SK-N-SH (cell line): ENCODE data around the gene KLHL12. TPM values are rescaled to one million over a fixed set of nuclear protein-coding genes. Genes with fewer than 3 reads are reported as not detected.

ENCODE experiments used
- CTCF ChIA-PET: fragments of 300-600, 350-600 bp; formaldehyde crosslinking; extraction: SDS; loops from one replicate; lab custom pipeline; 2021; lab: Yijun Ruan, JAX
- POLR2A ChIA-PET: fragments of 350-600 bp; sonication (Branson Sonifier 250); formaldehyde crosslinking; extraction: SDS; loops from one replicate; lab custom pipeline; 2020; ENCODE audit warnings: antibody characterized with exemption, inconsistent platforms; lab: Yijun Ruan, JAX
- DNase-seq: peaks from one replicate; pipeline ENCODE4 v3.0.0; 2012
- H2AFZ ChIP-seq: fragments of 200-600 bp; sonication (generic); 2 replicates; pipeline ENCODE4 v1.8.1; 2016; ENCODE audit warnings: antibody characterized with exemption, mild to moderate bottlenecking, low read depth
- H3F3A ChIP-seq: fragments of 200-600 bp; sonication (generic); replicated peaks from 2 replicates; pipeline ENCODE3; 2016; ENCODE audit warnings: antibody characterized with exemption, mild to moderate bottlenecking; ENCODE audit not compliant: insufficient read depth
- H3K27ac ChIP-seq, 2 experiments: fragments of 200-500 bp in 1 of 2; fragments of 200-600 bp in 1 of 2; sonication (Bioruptor generic) in 1 of 2; sonication (generic), shearing (Covaris generic) in 1 of 2; 2 replicates each; pipeline versions ENCODE4 v1.5.1 to v1.6.1; 2014 to 2016; ENCODE audit warnings: low read depth in 2 of 2, inconsistent platforms in 1 of 2, low read length in 1 of 2, mild to moderate bottlenecking in 1 of 2, mixed read lengths in 1 of 2
- H3K27me3 ChIP-seq: fragments of 200-600 bp; sonication (generic), shearing (Covaris generic); 2 replicates; pipeline ENCODE4 v1.6.1; 2016; ENCODE audit warnings: mixed run types; ENCODE audit not compliant: insufficient read depth
- H3K36me3 ChIP-seq, 2 experiments: fragments of 200-500 bp in 1 of 2; fragments of 200-600 bp in 1 of 2; sonication (Bioruptor generic) in 1 of 2; sonication (generic) in 1 of 2; replicated peaks in 1 of 2; 2 replicates each; pipeline versions ENCODE3 to v1.5.1; 2014 to 2016; ENCODE audit warnings: low read length in 1 of 2, mild to moderate bottlenecking in 1 of 2; ENCODE audit not compliant: insufficient read depth in 2 of 2, control insufficient read depth in 1 of 2
- H3K4me1 ChIP-seq, 2 experiments: fragments of 200-500 bp in 1 of 2; fragments of 200-600 bp in 1 of 2; sonication (Bioruptor generic) in 1 of 2; sonication (generic), shearing (Covaris generic) in 1 of 2; 2 replicates each; pipeline versions ENCODE4 v1.5.1 to v1.6.1; 2014 to 2016; ENCODE audit warnings: low read depth in 1 of 2, low read length in 1 of 2, mixed run types in 1 of 2; ENCODE audit not compliant: insufficient read depth in 2 of 2, control insufficient read depth in 1 of 2
- H3K4me2 ChIP-seq: fragments of 200-600 bp; sonication (generic), shearing (Covaris generic); 2 replicates; pipeline ENCODE4 v1.6.1; 2017; ENCODE audit warnings: mixed run types
- H3K4me3 ChIP-seq, 2 experiments: fragments of 200-500 bp in 1 of 2; fragments of 200-600 bp in 1 of 2; sonication (Bioruptor generic) in 1 of 2; sonication (generic), shearing (Covaris generic) in 1 of 2; 2 replicates each; pipeline versions ENCODE4 v1.5.1 to v1.8.1; 2014 to 2016; ENCODE audit warnings: low read depth in 2 of 2, inconsistent platforms in 1 of 2, low read length in 1 of 2, mild to moderate bottlenecking in 1 of 2, mixed read lengths in 1 of 2, moderate library complexity in 1 of 2
- H3K79me2 ChIP-seq: fragments of 200-600 bp; sonication (generic); 2 replicates; pipeline ENCODE4 v1.8.1; 2017; ENCODE audit warnings: mild to moderate bottlenecking; ENCODE audit not compliant: insufficient read depth
- H3K9ac ChIP-seq: fragments of 200-600 bp; sonication (generic); 2 replicates; pipeline ENCODE4 v1.6.1; 2017; ENCODE audit warnings: mixed run types
- H3K9me2 ChIP-seq: fragments of 200-600 bp; sonication (generic); 2 replicates; pipeline ENCODE4 v1.6.1; 2017; ENCODE audit warnings: mixed run types
- H3K9me3 ChIP-seq: fragments of 200-600 bp; sonication (generic); 2 replicates; pipeline ENCODE4 v1.6.1; 2017; ENCODE audit warnings: mixed run types, mild to moderate bottlenecking, moderate library complexity
- H4K20me1 ChIP-seq: fragments of 200-600 bp; sonication (generic); 2 replicates; pipeline ENCODE4 v1.6.1; 2017; ENCODE audit warnings: mild to moderate bottlenecking, mixed run types; ENCODE audit not compliant: insufficient read depth
- CTCF ChIP-seq: fragments of 200-600 bp; sonication (generic); IDR thresholded peaks from 2 replicates; pipeline ENCODE4 v1.6.1; 2017; ENCODE audit warnings: antibody characterized with exemption, mild to moderate bottlenecking, moderate library complexity
- FOSL2 ChIP-seq: IDR thresholded peaks from 2 replicates; pipeline ENCODE4 v1.4.0; 2012; ENCODE audit warnings: low read depth, mild to moderate bottlenecking, moderate library complexity, borderline replicate concordance
- GATA2 ChIP-seq: sonication (generic); formaldehyde crosslinking; IDR thresholded peaks from 2 replicates; pipeline ENCODE4 v1.5.0; 2020; ENCODE audit warnings: mild to moderate bottlenecking, missing genetic modification reagents
- PBX3 ChIP-seq: IDR thresholded peaks from 2 replicates; pipeline ENCODE4; 2012
- RAD21 ChIP-seq: IDR thresholded peaks from 2 replicates; pipeline ENCODE4 v1.6.1; 2012; ENCODE audit warnings: mild to moderate bottlenecking, low read length
- RCOR1 ChIP-seq: fragments of 150-350 bp; IDR thresholded peaks from 2 replicates; pipeline ENCODE4 v1.6.1; 2017; ENCODE audit warnings: antibody characterized with exemption, low read length
- REST ChIP-seq: IDR thresholded peaks from 2 replicates; pipeline ENCODE4 v1.6.1; 2012; ENCODE audit warnings: mild to moderate bottlenecking, low read depth, low read length, moderate library complexity
- TAF1 ChIP-seq: IDR thresholded peaks from 2 replicates; pipeline ENCODE4 v1.6.1; 2012; ENCODE audit warnings: low read depth, mild to moderate bottlenecking, low read length, moderate library complexity, borderline replicate concordance
- TCF12 ChIP-seq: IDR thresholded peaks from 2 replicates; pipeline ENCODE4 v1.4.0; 2012
- USF1 ChIP-seq: IDR thresholded peaks from 2 replicates; pipeline ENCODE4 v1.4.0; 2012; ENCODE audit warnings: low read depth, borderline replicate concordance
- ZBTB33 ChIP-seq: IDR thresholded peaks from 2 replicates; pipeline ENCODE4 v1.4.0; 2012; ENCODE audit warnings: low read depth, borderline replicate concordance
- WGBS: methylation state at CpG from one replicate; pipeline ENCODE4 v1.1.6; 2017; ENCODE audit warnings: low lambda C conversion rate; 5-methylcytosine and 5-hydroxymethylcytosine counted together
- polyA plus RNA-seq, 3 experiments: library from polyadenylated mRNA; depleted of rRNA; stranded (reverse); fragments of >200 nt; gene quantifications; 2 replicates each; pipeline ENCODE4 v1.2.3, GENCODE V29; 2012

KLHL12 gene
- polyA plus RNA-seq, 1 of the 3 experiments (the other 2 are of a cell fraction): 22.6 TPM

- Histone ChIP-seq H3F3A (peaks cover 4% of the 10 kb centered on the region), H3K4me3 (peak overlapping the region; percentile 55 to 70), H3K27me3 (peaks cover 7% of the 10 kb centered on the region; the same call in 1 of the 2 replicates), H3K9me2 (no peaks in the 10 kb centered on the region), H3K9me3 (no peaks in the 10 kb centered on the region), H3K27ac (no peak overlapping the region; a peak in 1 of 4 replicates), H3K36me3 (peaks cover 0 to 17% of the 10 kb centered on the region in 2 experiments), H2AFZ (peak overlapping the region; percentile 96), H3K9ac (peak overlapping the region; percentile 33; the same call in 1 of the 2 replicates), H4K20me1 (no peaks in the 10 kb centered on the region), H3K4me2 (peak overlapping the region; percentile 75), H3K4me1 (peaks cover 0 to 14% of the 10 kb centered on the region in 2 experiments; a peak in 1 of 4 replicates), H3K79me2 (no peaks in the 10 kb centered on the region)
- DNase-seq: peak; percentile 37
- TF ChIP-seq RAD21: no peak
- CTCF ChIA-PET: interaction anchor here (0.8 to 1.2 kb wide), 4 partner anchors 10 to 301 kb away, joined by 3 to 7 read pairs (median 4); partner anchors contain the start of gene KLHL12
- POLR2A ChIA-PET: interaction anchor here (0.8 to 1.6 kb wide), 2 partner anchors 40 to 107 kb away, joined by 3 to 6 read pairs; partner anchors contain the start of gene TMEM183A
- 31% methylated on average over 20 of the region's 21 CpGs for WGBS
Measured at GRCh38 chr1:202967684-202968281, 40.7 kb upstream of the KLHL12 start.

- CTCF ChIA-PET: interaction anchor here (1.1 kb wide), 1 partner anchor 12 kb away, joined by 4 read pairs; no protein-coding TSS in a partner anchor
- 75% methylated on average over 15 of the region's 18 CpGs for WGBS
- Histone ChIP-seq H4K20me1 (no peaks in the 10 kb centered on the region), H3K9me2 (no peaks in the 10 kb centered on the region), H3K4me3 (peak overlapping the region; percentile 83 to 96), H3K4me2 (peak overlapping the region; percentile 95), H3K36me3 (peaks cover 0 to 28% of the 10 kb centered on the region in 2 experiments), H3F3A (peaks cover 4% of the 10 kb centered on the region), H3K27me3 (no peaks in the 10 kb centered on the region), H3K79me2 (no peaks in the 10 kb centered on the region), H3K27ac (no peak overlapping the region; a peak in 1 of 4 replicates), H3K9me3 (no peaks in the 10 kb centered on the region), H3K4me1 (peaks cover 0 to 14% of the 10 kb centered on the region in 2 experiments; a peak in 1 of 4 replicates), H2AFZ (peak overlapping the region; percentile 86), H3K9ac (peak overlapping the region; percentile 72)
- no peak for DNase-seq
- POLR2A ChIA-PET: no interaction called here
- TF ChIP-seq TAF1: no peak
- no peak for TF ChIP-seq GATA2
- TF ChIP-seq REST: no peak
- no peak for TF ChIP-seq TCF12
- TF ChIP-seq ZBTB33: no peak
- no peak for TF ChIP-seq CTCF
- TF ChIP-seq FOSL2: no peak
- no peak for TF ChIP-seq USF1
- no peak for TF ChIP-seq PBX3
- TF ChIP-seq RCOR1: no peak
Measured at GRCh38 chr1:202966006-202966898, 39.2 kb upstream of the KLHL12 start.
